PC-3 (cell line): ENCODE results near the gene C16orf87. TPM values are rescaled to one million over a fixed set of nuclear protein-coding genes. Genes with fewer than 3 reads are reported as not detected.

Source experiments
- ATAC-seq: fragments of 200-7000 bp; cut with Tn5 transposase; 2 replicates; pipeline ENCODE4 v1.9.1; 2020; ENCODE audit warnings: mild to moderate bottlenecking, moderate library complexity
- BruUV-seq: library from RNA; stranded (reverse); fragments of 400-500 nt; replicated peaks from 2 replicates; lab custom pipeline; 2021; lab: Mats Ljungman, UMichigan
- CTCF ChIA-PET: fragments of 300-600 bp; sonication (Branson Sonifier 250); formaldehyde crosslinking; loops from one replicate; lab custom pipeline; 2022; ENCODE audit warnings: antibody characterized with exemption; lab: Charles Lee
- POLR2A ChIA-PET: fragments of 300-600 bp; sonication (Branson Sonifier 250); formaldehyde crosslinking; loops from one replicate; lab custom pipeline; 2022; ENCODE audit warnings: antibody characterized with exemption; ENCODE audit not compliant: unreplicated experiment; lab: Charles Lee
- DNase-seq: peaks from one replicate; pipeline ENCODE4 v3.0.0-alpha.2; 2015
- H2AFZ ChIP-seq: fragments of 300-600 bp; sonication (generic); 2 replicates; pipeline ENCODE4 v1.6.0; 2016; ENCODE audit warnings: antibody characterized with exemption, low read length
- H3F3A ChIP-seq: fragments of 300-600 bp; sonication (generic); one replicate; pipeline ENCODE4 v1.6.0; 2017; ENCODE audit warnings: antibody characterized with exemption, low read length, control low read depth, mild to moderate bottlenecking; ENCODE audit not compliant: unreplicated experiment
- H3K27ac ChIP-seq: fragments of 300-600 bp; sonication (generic); 2 replicates; pipeline ENCODE4 v1.5.1; 2016; ENCODE audit warnings: mild to moderate bottlenecking, low read length
- H3K27me3 ChIP-seq: fragments of 300-600 bp; sonication (generic); 2 replicates; pipeline ENCODE4 v1.6.1; 2016; ENCODE audit warnings: low read length, mixed read lengths
- H3K36me3 ChIP-seq: fragments of 300-600 bp; sonication (generic); 2 replicates; pipeline ENCODE4 v1.6.1; 2016; ENCODE audit warnings: low read depth, mixed run types, low read length, mixed read lengths
- H3K4me1 ChIP-seq: fragments of 300-600 bp; sonication (generic); 2 replicates; pipeline ENCODE4 v1.5.1; 2016; ENCODE audit warnings: low read length; ENCODE audit not compliant: insufficient read depth
- H3K4me2 ChIP-seq: fragments of 300-600 bp; sonication (generic); 2 replicates; pipeline ENCODE4 v1.6.0; 2016; ENCODE audit warnings: low read length
- H3K4me3 ChIP-seq: fragments of 300-600 bp; sonication (generic); 2 replicates; pipeline ENCODE4 v1.5.1; 2016; ENCODE audit warnings: mild to moderate bottlenecking, low read length, mixed read lengths
- H3K79me2 ChIP-seq: fragments of 300-600 bp; sonication (generic); 2 replicates; pipeline ENCODE4 v1.6.1; 2017; ENCODE audit warnings: low read length, mixed read lengths
- H3K9ac ChIP-seq: fragments of 300-600 bp; sonication (generic); 2 replicates; pipeline ENCODE4 v1.6.0; 2016; ENCODE audit warnings: mild to moderate bottlenecking, low read length
- H3K9me2 ChIP-seq: fragments of 300-600 bp; sonication (generic); replicated peaks from 2 replicates; pipeline ENCODE4 v1.6.1; 2016; ENCODE audit warnings: mixed run types, low read length, mixed read lengths
- H3K9me3 ChIP-seq: fragments of 300-600 bp; sonication (generic); 2 replicates; pipeline ENCODE4 v1.6.1; 2016; ENCODE audit warnings: low read length, mixed read lengths
- H4K20me1 ChIP-seq: fragments of 300-600 bp; sonication (generic); 2 replicates; pipeline ENCODE4 v1.6.1; 2016; ENCODE audit warnings: low read length, mixed read lengths
- CTCF ChIP-seq: fragments of 300-600 bp; sonication (generic); conservative IDR thresholded peaks from 2 replicates; pipeline ENCODE4 v1.5.1; 2017; ENCODE audit warnings: antibody characterized with exemption, low read depth, mild to moderate bottlenecking, low read length
- EZH2 ChIP-seq: fragments of 300-600 bp; sonication (generic); IDR thresholded peaks from one replicate; pipeline ENCODE4 v1.6.1; 2017; ENCODE audit warnings: antibody characterized with exemption, mild to moderate bottlenecking, low read length; ENCODE audit not compliant: unreplicated experiment
- EZH2phosphoT487 ChIP-seq: fragments of 300-600 bp; sonication (generic); IDR thresholded peaks from 2 replicates; pipeline ENCODE4 v1.6.1; 2018; ENCODE audit warnings: mild to moderate bottlenecking, antibody characterized with exemption, low read length, borderline replicate concordance
- intact Hi-C: fragments of 100-400 bp; cut with micrococcal nuclease; formaldehyde crosslinking; loops from 2 replicates; pipeline ENCODE4 v1.9.0; 2023
- total RNA-seq: library from RNA; depleted of rRNA; stranded (reverse); fragments of >200 nt; gene quantifications from 2 replicates; pipeline ENCODE4 v1.2.3, GENCODE V29; 2014; rRNA removed

C16orf87 gene
- total RNA-seq, 1 experiment from 2014 or later, result 4.0 TPM

DNA sequence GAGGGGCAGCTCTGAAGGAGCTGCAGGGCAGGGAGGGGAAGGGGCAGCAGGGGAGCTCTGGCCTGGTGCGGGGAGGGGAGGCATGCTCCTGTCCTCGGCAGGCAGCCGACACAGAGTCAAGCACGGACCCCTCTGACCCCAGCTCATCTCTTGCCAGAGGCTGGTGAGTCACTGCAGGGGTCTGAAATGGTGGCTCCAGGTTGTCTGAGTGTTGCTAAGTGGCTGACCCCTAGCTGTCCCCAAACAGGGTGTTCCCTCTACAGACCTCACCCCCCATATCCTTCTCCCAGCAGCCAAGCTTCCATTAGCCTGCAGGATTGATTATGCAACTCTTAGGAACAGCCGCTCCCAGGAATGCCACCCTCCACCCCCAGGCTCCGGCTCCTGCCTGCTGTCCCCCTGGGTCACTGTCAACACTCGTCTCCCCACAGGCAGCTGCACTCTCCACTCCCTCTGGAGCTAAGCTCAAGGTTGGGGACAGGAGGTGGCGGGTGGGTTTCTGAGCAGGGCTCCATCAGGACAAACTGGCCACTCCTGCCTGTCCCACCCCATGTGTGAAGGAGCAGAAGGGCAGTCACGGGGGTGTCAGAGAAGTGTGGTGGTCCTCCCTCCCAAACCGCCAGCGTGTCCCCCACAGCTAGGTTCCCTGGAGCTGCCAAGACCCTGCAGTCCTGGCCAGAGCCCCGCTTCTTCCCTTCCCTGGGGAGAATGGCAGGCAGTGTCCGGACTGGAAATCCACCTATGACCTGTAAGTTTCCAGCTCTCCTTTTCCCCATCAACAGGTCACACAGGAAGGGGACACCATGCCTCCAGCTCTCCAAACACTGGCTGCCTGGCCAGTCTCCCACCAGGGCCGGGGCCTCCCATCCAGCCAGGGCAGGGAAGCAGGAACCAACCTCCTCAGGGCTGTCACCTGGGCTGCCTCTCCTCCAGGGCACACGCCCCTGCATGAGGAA is 83.9 kb downstream of the C16orf87 start:
- no peak overlapping the region for H3K4me3 ChIP-seq
- H3K36me3 ChIP-seq, result no peaks in the 10 kb centered on the region
- TF ChIP-seq EZH2phosphoT487 (no peak), EZH2 (no peak), CTCF (no peak)
- no peaks in the 10 kb centered on the region for H3K9me3 ChIP-seq
- intact Hi-C loops, result no loop called here
- H3K27ac ChIP-seq, result no peak overlapping the region
- POLR2A ChIA-PET, result no interaction called here
- H3K79me2 ChIP-seq, result no peaks in the 10 kb centered on the region
- BruUV-seq, result no TSS peak
- no peak overlapping the region for H3K9ac ChIP-seq
- H3K27me3 ChIP-seq, result no peaks in the 10 kb centered on the region
- no peaks in the 10 kb centered on the region for H3K9me2 ChIP-seq
- DNase-seq (no peak), ATAC-seq (no peak)
- no peaks in the 10 kb centered on the region for H3F3A ChIP-seq
- CTCF ChIA-PET, result interaction anchor here (0.6 kb wide), 1 partner anchor 152 kb away, joined by 3 read pairs; no protein-coding TSS in a partner anchor
- H2AFZ ChIP-seq, result no peak overlapping the region
- H4K20me1 ChIP-seq, result no peaks in the 10 kb centered on the region
- no peak overlapping the region for H3K4me2 ChIP-seq
- H3K4me1 ChIP-seq, result no peaks in the 10 kb centered on the region

Other genes starting within 250 kb of the C16orf87 start
- 25.8 and 35.1 TPM in 2 replicates for gene SHCBP1, start 209.8 kb downstream of the C16orf87 start, total RNA-seq
- 35.9 and 39.3 TPM in 2 replicates for gene VPS35, start 142.0 kb downstream of the C16orf87 start, total RNA-seq
- gene ORC6, start 141.5 kb downstream of the C16orf87 start, total RNA-seq, result 27.7 and 29.9 TPM in 2 replicates
- under 0.01 TPM in 1 of 2 replicates, not detected in the other for gene MYLK3, start 82.8 kb downstream of the C16orf87 start, total RNA-seq
- gene GPT2, start 53.2 kb upstream of the C16orf87 start, total RNA-seq, result 19.4 and 22.0 TPM in 2 replicates
- gene DNAJA2, start 142.5 kb upstream of the C16orf87 start, total RNA-seq, result 44.5 and 57.0 TPM in 2 replicates